Measurements from ENCODE around the gene TEAD3.

DNA sequence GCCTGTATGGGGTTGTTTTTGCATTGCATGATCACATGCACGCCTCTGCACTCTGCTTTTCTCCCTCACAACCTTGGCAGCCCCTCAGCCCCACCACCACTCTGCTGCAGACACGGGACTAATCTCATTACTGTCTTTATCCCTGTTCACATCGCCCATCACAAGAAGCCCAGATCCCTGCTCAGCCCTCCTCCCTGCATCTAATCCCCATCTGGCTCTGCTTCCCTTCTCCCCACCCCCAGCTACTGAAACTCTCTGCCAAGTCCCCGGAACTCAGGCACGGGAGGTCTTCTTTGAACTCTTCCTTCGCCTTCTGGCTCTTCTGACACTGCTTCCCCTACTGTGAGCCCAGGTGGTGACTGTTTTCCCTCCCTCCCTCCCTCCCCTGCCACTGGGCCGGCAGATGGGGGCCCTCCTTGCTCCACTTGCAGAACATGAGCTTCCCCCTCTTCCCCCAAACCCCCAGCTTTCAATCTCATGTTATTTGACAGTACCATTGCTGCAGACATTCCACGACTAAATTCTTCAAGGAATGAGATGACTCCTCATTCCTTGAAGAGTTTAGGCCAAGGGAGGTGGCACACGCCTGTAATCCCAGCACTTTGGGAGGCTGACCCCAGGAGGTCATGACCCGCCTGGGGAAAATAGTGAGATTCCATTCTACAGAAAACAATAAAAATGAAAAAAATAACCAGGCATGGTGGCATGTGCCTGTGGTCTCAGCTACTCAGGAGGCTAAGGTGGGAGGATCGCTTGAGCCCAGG lies 37.7 kb upstream of the TEAD3 start:
- TF ChIP-seq CTCF (IDR thresholded peaks at IDR 0.05) (no peak), POLR2A (IDR thresholded peaks at IDR 0.05) (no peak)
